GM23338 (cell line): ENCODE data around the gene FRMD3. TPM values are rescaled to one million over a fixed set of nuclear protein-coding genes. Genes with fewer than 3 reads are reported as not detected.

ENCODE experiments used
- ATAC-seq: fragments of 200-7000 bp; cut with Tn5 transposase; 3 replicates; pipeline ENCODE4 v1.9.1; 2020
- DNase-seq: peaks from one replicate; pipeline ENCODE4 v3.0.0-alpha.2; 2015; ENCODE audit warnings: low spot score
- H2AFZ ChIP-seq: fragments of 200-600 bp; sonication (generic); 2 replicates; pipeline ENCODE4 v1.8.0; 2016; ENCODE audit warnings: antibody characterized with exemption, mild to moderate bottlenecking, moderate library complexity
- H3F3A ChIP-seq: fragments of 200-600 bp; sonication (generic); replicated peaks from 2 replicates; pipeline ENCODE4 v1.8.0; 2017; ENCODE audit warnings: antibody characterized with exemption, mixed run types, low read depth
- H3K27ac ChIP-seq: fragments of 200-600 bp; sonication (generic); 2 replicates; pipeline ENCODE4 v1.6.1; 2016; ENCODE audit warnings: low read depth
- H3K27me3 ChIP-seq: fragments of 200-600 bp; sonication (generic); 2 replicates; pipeline ENCODE4 v1.8.0; 2016; ENCODE audit warnings: mild to moderate bottlenecking, mixed run types, moderate library complexity; ENCODE audit not compliant: insufficient read depth
- H3K36me3 ChIP-seq: fragments of 200-600 bp; sonication (generic); 2 replicates; pipeline ENCODE4 v1.8.0; 2016; ENCODE audit warnings: mild to moderate bottlenecking; ENCODE audit not compliant: insufficient read depth
- H3K4me1 ChIP-seq: fragments of 200-600 bp; sonication (generic); 2 replicates; pipeline ENCODE4 v1.8.0; 2016; ENCODE audit warnings: mild to moderate bottlenecking, moderate library complexity; ENCODE audit not compliant: insufficient read depth
- H3K4me2 ChIP-seq: fragments of 200-600 bp; sonication (generic); 2 replicates; pipeline ENCODE4 v1.7.1; 2017; ENCODE audit warnings: mixed run types
- H3K4me3 ChIP-seq: fragments of 200-600 bp; sonication (generic); 2 replicates; pipeline ENCODE4 v1.6.1; 2016; ENCODE audit warnings: mixed run types
- H3K79me2 ChIP-seq: fragments of 200-600 bp; sonication (generic); replicated peaks from 2 replicates; pipeline ENCODE4 v1.8.0; 2017; ENCODE audit warnings: mild to moderate bottlenecking; ENCODE audit not compliant: insufficient read depth
- H3K9me2 ChIP-seq: fragments of 200-600 bp; sonication (generic); 2 replicates; pipeline ENCODE4 v1.8.0; 2017; ENCODE audit not compliant: insufficient read depth
- H4K20me1 ChIP-seq: fragments of 200-600 bp; sonication (generic); replicated peaks from 2 replicates; pipeline ENCODE4 v1.8.0; 2017; ENCODE audit warnings: mild to moderate bottlenecking; ENCODE audit not compliant: insufficient read depth
- H3K27ac Mint-ChIP-seq: 2 replicates; pipeline ENCODE4 v1.8.0; 2020; ENCODE audit warnings: inconsistent platforms, mild to moderate bottlenecking, moderate library complexity, mixed read lengths
- H3K27me3 Mint-ChIP-seq: 3 replicates; pipeline ENCODE4 v1.8.0; 2022; ENCODE audit warnings: low read depth, mild to moderate bottlenecking, moderate library complexity, mixed read lengths, inconsistent platforms; ENCODE audit not compliant: insufficient read depth, poor library complexity
- H3K36me3 Mint-ChIP-seq: 3 replicates; pipeline ENCODE4 v1.8.0; 2021; ENCODE audit warnings: low read depth, mild to moderate bottlenecking, inconsistent platforms, moderate library complexity, mixed read lengths
- H3K4me1 Mint-ChIP-seq: 3 replicates; pipeline ENCODE4 v1.8.0; 2020; ENCODE audit warnings: mild to moderate bottlenecking, inconsistent platforms, mixed read lengths
- H3K4me3 Mint-ChIP-seq: 3 replicates; pipeline ENCODE4 v1.8.0; 2021; ENCODE audit warnings: moderate library complexity, mild to moderate bottlenecking, inconsistent platforms, mixed read lengths
- H3K9me3 Mint-ChIP-seq: 3 replicates; pipeline ENCODE4 v1.8.0; 2020; ENCODE audit warnings: moderate library complexity, mild to moderate bottlenecking, inconsistent platforms, mixed read lengths
- CREB1 ChIP-seq: fragments of 250-450 bp; sonication (Bioruptor Pico); IDR thresholded peaks from 2 replicates; pipeline ENCODE4 v1.5.0; 2020; ENCODE audit warnings: low read depth, mild to moderate bottlenecking, moderate library complexity
- CTCF ChIP-seq, 2 experiments: fragments of 200-600 bp in 1 of 2; sonication (generic) in 1 of 2; conservative IDR thresholded peaks; 2 replicates each; pipeline versions ENCODE4 v1.5.1 to v1.6.1; 2016 to 2017; ENCODE audit warnings: antibody characterized with exemption in 2 of 2, low read depth in 2 of 2, mild to moderate bottlenecking in 2 of 2, moderate library complexity in 1 of 2
- ETS1 ChIP-seq: IDR thresholded peaks from 2 replicates; pipeline ENCODE4 v1.6.1; 2016; ENCODE audit warnings: antibody characterized with exemption
- EZH2phosphoT487 ChIP-seq: fragments of 200-600 bp; sonication (generic); IDR thresholded peaks from one replicate; pipeline ENCODE4 v1.8.1; 2018; ENCODE audit warnings: antibody characterized with exemption; ENCODE audit not compliant: unreplicated experiment
- JUNB ChIP-seq: IDR thresholded peaks from one replicate; pipeline ENCODE4 v1.6.1; 2016; ENCODE audit warnings: antibody characterized with exemption; ENCODE audit not compliant: unreplicated experiment
- NANOG ChIP-seq: IDR thresholded peaks from 2 replicates; pipeline ENCODE4 v1.6.1; 2016; ENCODE audit warnings: antibody characterized with exemption, borderline replicate concordance
- POLR2AphosphoS5 ChIP-seq: IDR thresholded peaks from 2 replicates; pipeline ENCODE4 v1.6.1; 2016; ENCODE audit warnings: antibody characterized with exemption, low read depth
- REST ChIP-seq: IDR thresholded peaks from one replicate; pipeline ENCODE4 v1.6.1; 2018; ENCODE audit warnings: antibody characterized with exemption; ENCODE audit not compliant: unreplicated experiment
- STAT1 ChIP-seq: IDR thresholded peaks from one replicate; pipeline ENCODE4 v1.6.1; 2016; ENCODE audit warnings: antibody characterized with exemption; ENCODE audit not compliant: unreplicated experiment
- ZNF114 ChIP-seq: fragments of 250-450 bp; sonication (Bioruptor Pico); IDR thresholded peaks from 2 replicates; pipeline ENCODE4 v1.5.0; 2020; ENCODE audit warnings: mild to moderate bottlenecking, moderate library complexity
- ZNF331 ChIP-seq: fragments of 250-450 bp; sonication (Bioruptor Pico); IDR thresholded peaks from 2 replicates; pipeline ENCODE4 v1.5.0; 2020; ENCODE audit warnings: low read depth, mild to moderate bottlenecking, moderate library complexity
- polyA plus RNA-seq: library from polyadenylated mRNA; unstranded; fragments of >200 nt; fragmentation: Nextera tagmentation; extraction: Ambion mirVana; gene quantifications from 2 replicates; pipeline ENCODE4 v1.2.1, GENCODE V29; 2016
- total RNA-seq: library from RNA; depleted of rRNA; stranded (reverse); fragments of >200 nt; shearing (Covaris generic); gene quantifications from 2 replicates; pipeline ENCODE4 v1.2.3, GENCODE V29; 2014

FRMD3 gene
- total and polyA plus RNA-seq, 2 experiments from 2014 or later = 0.47 to 1.2 TPM

GRCh38 chr9:83403527-83404238 lies 134.5 kb downstream of the FRMD3 start (continued):
- no peak for TF ChIP-seq REST
- no peak for TF ChIP-seq JUNB
- no peak for TF ChIP-seq CREB1 (CRISPR knock-in tag)
- no peak for TF ChIP-seq CTCF (conservative IDR thresholded peaks at IDR 0.05; ENCODE audit: low read depth in 2 of 2)

- Histone ChIP-seq H3K4me3 (no peak overlapping the region), H3K4me2 (no peak overlapping the region), H2AFZ (no peak overlapping the region), H3K9me2 (no peaks in the 10 kb centered on the region), H3K36me3 (no peaks in the 10 kb centered on the region), H3F3A (no peaks in the 10 kb centered on the region), H3K27me3 (no peaks in the 10 kb centered on the region), H3K4me1 (no peaks in the 10 kb centered on the region), H4K20me1 (no peaks in the 10 kb centered on the region), H3K27ac (no peak overlapping the region), H3K79me2 (no peaks in the 10 kb centered on the region)
- Mint-ChIP-seq H3K27ac (no peak overlapping the region), H3K27me3 (no peaks in the 10 kb centered on the region), H3K36me3 (no peaks in the 10 kb centered on the region), H3K4me1 (no peaks in the 10 kb centered on the region; the same call in 2 of the 3 replicates), H3K9me3 (no peaks in the 10 kb centered on the region; the same call in 2 of the 3 replicates), H3K4me3 (no peak overlapping the region)
- DNase-seq (peak; percentile 8), ATAC-seq (no peak)
- TF ChIP-seq CTCF (conservative IDR thresholded peaks at IDR 0.05; ENCODE audit: low read depth in 2 of 2) (no peak), ZNF331 (no peak), JUNB (no peak), CREB1 (CRISPR knock-in tag) (no peak), EZH2phosphoT487 (no peak), ZNF114 (CRISPR knock-in tag) (no peak), POLR2AphosphoS5 (no peak), NANOG (no peak), STAT1 (no peak), ETS1 (no peak)
Observed at GRCh38 chr9:83401328-83401900, 136.8 kb downstream of the FRMD3 start.
